SK-N-SH treated with all-trans-retinoic acid at 6 μM for 48 hours (cell line): ENCODE measurements around the gene SLC1A4.

ENCODE experiments used
- ATAC-seq: fragments of 200-7000 bp; cut with Tn5 transposase; 3 replicates; pipeline ENCODE4 v1.9.1; 2020; ENCODE audit warnings: mild to moderate bottlenecking, moderate library complexity
- ARNTL ChIP-seq: fragments of 450-650 bp; formaldehyde crosslinking; IDR thresholded peaks from 2 replicates; pipeline ENCODE4 v1.5.0; 2020; ENCODE audit warnings: low read depth, mild to moderate bottlenecking, moderate library complexity, borderline replicate concordance
- BACH2 ChIP-seq: fragments of 250-450 bp; sonication (Bioruptor Pico); IDR thresholded peaks from 2 replicates; pipeline ENCODE4 v1.9.0; 2021; ENCODE audit warnings: mild to moderate bottlenecking, borderline replicate concordance
- CREB5 ChIP-seq: fragments of 250-450 bp; sonication (Bioruptor Pico); IDR thresholded peaks from 2 replicates; pipeline ENCODE4 v1.5.1; 2020; ENCODE audit warnings: low read depth, mild to moderate bottlenecking, moderate library complexity
- CSDC2 ChIP-seq: fragments of 250-450 bp; sonication (Bioruptor Pico); IDR thresholded peaks from 2 replicates; pipeline ENCODE4 v1.5.0; 2020; ENCODE audit warnings: mild to moderate bottlenecking, moderate library complexity
- CSRNP3 ChIP-seq: fragments of 250-450 bp; sonication (Bioruptor Pico); IDR thresholded peaks from 2 replicates; pipeline ENCODE4 v1.5.1; 2021; ENCODE audit warnings: mild to moderate bottlenecking, moderate library complexity
- ESRRG ChIP-seq: fragments of 250-450 bp; sonication (Bioruptor Pico); IDR thresholded peaks from 2 replicates; pipeline ENCODE4 v1.6.1; 2021; ENCODE audit warnings: mild to moderate bottlenecking
- GLIS3 ChIP-seq: fragments of 250-450 bp; sonication (Bioruptor Pico); IDR thresholded peaks from 2 replicates; pipeline ENCODE4 v1.5.0; 2020; ENCODE audit warnings: mild to moderate bottlenecking, moderate library complexity
- ISL1 ChIP-seq: fragments of 250-450 bp; sonication (Bioruptor Pico); IDR thresholded peaks from 2 replicates; pipeline ENCODE4 v2.1.2; 2022; ENCODE audit warnings: mild to moderate bottlenecking, moderate library complexity
- OSR1 ChIP-seq: fragments of 250-450 bp; sonication (Bioruptor Pico); IDR thresholded peaks from 2 replicates; pipeline ENCODE4 v1.8.0; 2022; ENCODE audit warnings: moderate library complexity, mild to moderate bottlenecking, inconsistent platforms
- PATZ1 ChIP-seq: fragments of 250-450 bp; sonication (Bioruptor Pico); IDR thresholded peaks from 2 replicates; pipeline ENCODE4 v1.8.0; 2020; ENCODE audit warnings: mild to moderate bottlenecking, moderate library complexity, borderline replicate concordance
- POU6F1 ChIP-seq: fragments of 250-450 bp; sonication (Bioruptor Pico); IDR thresholded peaks from 2 replicates; pipeline ENCODE4 v1.8.0; 2021; ENCODE audit warnings: low read depth, mild to moderate bottlenecking, moderate library complexity, borderline replicate concordance
- PPARA ChIP-seq: fragments of 250-450 bp; sonication (Bioruptor Pico); IDR thresholded peaks from 2 replicates; pipeline ENCODE4 v1.5.0; 2020; ENCODE audit warnings: mild to moderate bottlenecking, borderline replicate concordance
- RARB ChIP-seq: fragments of 250-450 bp; sonication (Bioruptor Pico); IDR thresholded peaks from 2 replicates; pipeline ENCODE4 v1.8.0; 2021; ENCODE audit warnings: mild to moderate bottlenecking, moderate library complexity
- SNAI2 ChIP-seq: fragments of 250-450 bp; sonication (Bioruptor Pico); IDR thresholded peaks from 2 replicates; pipeline ENCODE4 v1.5.0; 2020; ENCODE audit warnings: mild to moderate bottlenecking, moderate library complexity
- TCF4 ChIP-seq: fragments of 250-450 bp; sonication (Bioruptor Pico); IDR thresholded peaks from 2 replicates; pipeline ENCODE4 v1.8.0; 2021; ENCODE audit warnings: mild to moderate bottlenecking, moderate library complexity, borderline replicate concordance
- TOX ChIP-seq: fragments of 250-450 bp; sonication (Bioruptor Pico); IDR thresholded peaks from 2 replicates; pipeline ENCODE4 v1.8.0; 2021; ENCODE audit warnings: mild to moderate bottlenecking, moderate library complexity, borderline replicate concordance
- TSHZ2 ChIP-seq: fragments of 250-450 bp; sonication (Bioruptor Pico); IDR thresholded peaks from 2 replicates; pipeline ENCODE4 v1.5.0; 2020; ENCODE audit warnings: mild to moderate bottlenecking, moderate library complexity
- ZC3H10 ChIP-seq: fragments of 250-450 bp; sonication (Bioruptor Pico); IDR thresholded peaks from 2 replicates; pipeline ENCODE4 v1.5.1; 2021; ENCODE audit warnings: mild to moderate bottlenecking, moderate library complexity
- ZFP3 ChIP-seq: fragments of 250-450 bp; sonication (Bioruptor Pico); IDR thresholded peaks from 2 replicates; pipeline ENCODE4 v1.5.0; 2020; ENCODE audit warnings: mild to moderate bottlenecking, moderate library complexity
- ZFP30 ChIP-seq: fragments of 450-650 bp; formaldehyde crosslinking; IDR thresholded peaks from 2 replicates; pipeline ENCODE4 v1.5.0; 2022; ENCODE audit warnings: mild to moderate bottlenecking, moderate library complexity
- ZNF565 ChIP-seq: fragments of 450-650 bp; formaldehyde crosslinking; conservative IDR thresholded peaks from 2 replicates; pipeline ENCODE4 v1.5.0; 2020; ENCODE audit warnings: low read depth, mild to moderate bottlenecking, moderate library complexity
- ZNF70 ChIP-seq: fragments of 450-650 bp; formaldehyde crosslinking; IDR thresholded peaks from 2 replicates; pipeline ENCODE4 v1.5.0; 2020; ENCODE audit warnings: mild to moderate bottlenecking, moderate library complexity
- ZNF8 ChIP-seq: fragments of 450-650 bp; formaldehyde crosslinking; IDR thresholded peaks from 2 replicates; pipeline ENCODE4 v1.5.0; 2020; ENCODE audit warnings: mild to moderate bottlenecking, moderate library complexity

The SLC1A4 gene

GRCh38 chr2:64989982-64990614 is 899 bp downstream of the SLC1A4 start:
- ATAC-seq, result no peak
- TF ChIP-seq TOX (CRISPR knock-in tag), result no peak
- TF ChIP-seq ESRRG, result no peak
- TF ChIP-seq ZC3H10 (CRISPR knock-in tag), result no peak
- no peak for TF ChIP-seq ZNF8 (CRISPR knock-in tag)
- TF ChIP-seq SNAI2 (CRISPR knock-in tag), result no peak
- TF ChIP-seq PPARA (CRISPR knock-in tag), result no peak
- no peak for TF ChIP-seq ARNTL (CRISPR knock-in tag)
- no peak for TF ChIP-seq ZFP30 (CRISPR knock-in tag)
- TF ChIP-seq CREB5 (CRISPR knock-in tag), result no peak
- TF ChIP-seq RARB (CRISPR knock-in tag), result no peak
- no peak for TF ChIP-seq CSRNP3 (CRISPR knock-in tag)

- TF ChIP-seq TCF4 (CRISPR knock-in tag), result no peak
- no peak for TF ChIP-seq ZC3H10 (CRISPR knock-in tag)
- no peak for TF ChIP-seq ISL1 (CRISPR knock-in tag)
- no peak for TF ChIP-seq ZNF8 (CRISPR knock-in tag)
- TF ChIP-seq GLIS3 (CRISPR knock-in tag), result no peak
- no peak for TF ChIP-seq CSDC2 (CRISPR knock-in tag)
- TF ChIP-seq TSHZ2 (CRISPR knock-in tag), result no peak
- no peak for TF ChIP-seq RARB (CRISPR knock-in tag)
- no peak for TF ChIP-seq TOX (CRISPR knock-in tag)
- TF ChIP-seq OSR1 (CRISPR knock-in tag), result no peak
- no peak for TF ChIP-seq ZFP3 (CRISPR knock-in tag)
- no peak for TF ChIP-seq PATZ1 (CRISPR knock-in tag)
- TF ChIP-seq PPARA (CRISPR knock-in tag), result no peak
- no peak for TF ChIP-seq ZNF565 (CRISPR knock-in tag)
- no peak for TF ChIP-seq ZFP30 (CRISPR knock-in tag)
- TF ChIP-seq ARNTL (CRISPR knock-in tag), result no peak
- ATAC-seq, result no peak
These were observed 1.7 kb downstream of the SLC1A4 start for GRCh38 chr2:64990876-64991275.

GRCh38 chr2:64992218-64992617 is 3.0 kb downstream of the SLC1A4 start:
- no peak for ATAC-seq
- no peak for TF ChIP-seq RARB (CRISPR knock-in tag)
- no peak for TF ChIP-seq OSR1 (CRISPR knock-in tag)
- TF ChIP-seq POU6F1 (CRISPR knock-in tag), result no peak
- no peak for TF ChIP-seq ISL1 (CRISPR knock-in tag)
- TF ChIP-seq ZC3H10 (CRISPR knock-in tag), result no peak
- no peak for TF ChIP-seq GLIS3 (CRISPR knock-in tag)
- no peak for TF ChIP-seq TCF4 (CRISPR knock-in tag)
- TF ChIP-seq BACH2 (CRISPR knock-in tag), result no peak
- TF ChIP-seq TSHZ2 (CRISPR knock-in tag), result no peak
- TF ChIP-seq ZNF8 (CRISPR knock-in tag), result no peak
- no peak for TF ChIP-seq TOX (CRISPR knock-in tag)
- TF ChIP-seq SNAI2 (CRISPR knock-in tag), result no peak
- TF ChIP-seq ZFP30 (CRISPR knock-in tag), result no peak
- TF ChIP-seq ZNF70 (CRISPR knock-in tag), result no peak
- TF ChIP-seq PPARA (CRISPR knock-in tag), result no peak
- no peak for TF ChIP-seq ZNF565 (CRISPR knock-in tag)
